GM12891 (cell line): ENCODE measurements around the gene IQSEC3.

Experiments
- PAX5 ChIP-seq: IDR thresholded peaks from 2 replicates; pipeline ENCODE4 v1.6.1; 2011; ENCODE audit warnings: low read length, moderate library complexity, mild to moderate bottlenecking; ENCODE audit not compliant: insufficient read depth, severe bottlenecking
- POLR2A ChIP-seq: IDR thresholded peaks from 2 replicates; pipeline ENCODE4 v1.6.1; 2011; ENCODE audit warnings: low read depth, low read length, control low read depth
- POLR2AphosphoS5 ChIP-seq: IDR thresholded peaks from 2 replicates; pipeline ENCODE4 v1.6.1; 2011; ENCODE audit warnings: low read depth, low read length, control low read depth
- POU2F2 ChIP-seq: IDR thresholded peaks from 2 replicates; pipeline ENCODE4 v1.6.1; 2011; ENCODE audit warnings: low read depth, mild to moderate bottlenecking, control low read depth, low read length, moderate library complexity
- SPI1 ChIP-seq: IDR thresholded peaks from 2 replicates; pipeline ENCODE4 v1.6.1; 2011; ENCODE audit warnings: low read depth, low read length, control low read depth
- TAF1 ChIP-seq: IDR thresholded peaks from 2 replicates; pipeline ENCODE4 v1.6.1; 2011; ENCODE audit warnings: low read depth, low read length, control low read depth

GRCh38 chr12:109872-110271 is 43.3 kb downstream of the IQSEC3 start:
- no peak for TF ChIP-seq POLR2AphosphoS5
- no peak for TF ChIP-seq POLR2A
- TF ChIP-seq TAF1: no peak
- no peak for TF ChIP-seq SPI1
- no peak for TF ChIP-seq PAX5
- no peak for TF ChIP-seq POU2F2
